HuH-7 (cell line): Measurements from ENCODE around the gene CYP1B1.
"Not testable (repeated sequence)": the region's sequence is repeated elsewhere in the genome, so short reads cannot be mapped to it uniquely, and the experiment has no call there.

Experiments used
- DNase-seq: peaks from one replicate; pipeline ENCODE4 v3.0.0; 2011; ENCODE audit warnings: low spot score

CYP1B1 gene

DNA sequence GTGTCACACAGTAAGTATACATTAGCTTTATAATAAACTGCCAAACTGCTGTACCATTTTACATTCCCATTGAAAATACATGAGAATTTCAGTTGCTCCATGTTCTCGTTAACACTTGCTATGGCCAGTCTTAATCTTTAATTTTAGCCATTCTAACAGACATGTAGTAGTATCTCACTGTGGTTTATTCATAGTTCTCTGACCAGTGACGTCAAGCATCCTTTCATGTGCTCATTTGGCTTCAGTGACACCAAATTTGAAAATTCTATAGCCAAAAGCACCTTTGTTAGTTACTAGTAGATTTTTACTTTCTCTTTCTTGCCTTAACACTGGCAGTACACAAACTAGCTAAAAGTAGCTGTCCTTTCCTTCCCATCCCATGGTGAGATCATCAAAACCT is 43.0 kb downstream of the CYP1B1 start:
- DNase-seq: no peak

DNA sequence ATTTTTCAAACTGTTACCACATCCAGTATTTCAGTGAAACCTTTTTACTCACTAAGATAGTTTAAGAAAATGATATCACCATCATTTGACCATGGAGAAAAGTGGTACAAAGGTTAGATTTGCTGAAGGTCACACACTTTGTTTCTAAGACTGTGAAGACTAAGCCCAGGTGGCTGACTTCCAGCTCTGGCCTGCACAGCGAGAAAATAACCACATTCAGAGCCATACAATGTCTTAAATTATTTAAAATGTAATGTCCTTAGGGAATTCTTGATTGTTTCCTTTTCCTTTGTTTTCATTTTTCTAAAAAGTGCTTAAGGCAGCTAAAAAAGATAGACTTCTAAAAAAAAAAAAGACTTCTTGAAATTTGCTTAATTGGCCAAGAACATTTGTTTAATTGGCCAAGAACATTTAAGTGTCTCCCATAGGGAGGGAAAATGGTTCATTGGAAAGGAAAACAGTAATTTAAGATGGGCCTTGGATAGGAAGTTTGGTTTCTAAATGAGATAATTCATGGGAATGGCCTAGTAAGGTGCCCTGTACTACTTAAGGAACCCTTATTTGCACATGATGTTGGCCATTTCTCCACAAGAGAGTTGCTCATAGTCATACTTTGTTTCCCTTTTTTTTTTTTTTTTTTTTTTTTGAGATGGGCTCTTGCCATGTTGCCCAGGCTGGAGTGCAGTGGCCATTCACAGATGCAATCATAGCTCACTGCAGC is 45.2 kb downstream of the CYP1B1 start:
- DNase-seq: no peak

DNA sequence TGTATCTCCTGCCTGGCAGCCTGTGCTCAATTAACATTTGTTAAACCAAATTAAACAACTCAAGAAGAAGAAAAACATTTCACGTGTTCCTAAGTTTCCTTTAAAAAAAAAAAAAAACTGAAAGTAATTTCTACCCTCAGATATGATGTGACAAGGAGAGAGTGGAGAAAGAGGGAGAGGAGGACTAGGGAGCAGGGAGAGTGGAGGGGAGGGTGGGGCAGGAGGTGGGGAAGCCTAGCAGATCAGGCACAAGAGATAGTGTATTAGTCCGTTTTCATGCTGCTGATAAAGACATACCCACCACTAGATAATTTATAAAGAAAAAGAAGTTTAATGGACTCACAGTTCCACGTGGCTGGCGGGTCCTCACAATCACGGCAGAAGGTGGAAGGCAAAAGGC is 46.4 kb downstream of the CYP1B1 start:
- DNase-seq: no peak

DNA sequence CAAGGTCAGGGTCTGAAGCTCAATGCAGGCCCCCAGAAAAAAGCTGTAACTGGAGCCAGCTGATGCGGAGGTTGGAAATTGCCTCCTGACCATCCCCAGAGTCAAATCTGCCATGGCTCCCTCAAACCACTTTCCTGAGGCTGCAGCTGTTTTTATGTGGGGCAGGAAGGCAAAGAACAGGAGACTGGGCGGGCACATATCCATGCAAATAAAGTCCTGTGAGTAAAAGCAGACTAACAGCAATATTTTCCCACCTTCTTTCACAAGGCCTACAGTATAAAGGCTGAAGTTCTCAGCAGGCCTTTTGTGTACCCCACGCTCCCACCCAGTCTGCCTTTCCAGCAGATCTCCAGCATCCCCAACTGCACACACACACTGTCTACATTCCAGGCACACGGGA is 47.1 kb downstream of the CYP1B1 start:
- no peak for DNase-seq

DNA sequence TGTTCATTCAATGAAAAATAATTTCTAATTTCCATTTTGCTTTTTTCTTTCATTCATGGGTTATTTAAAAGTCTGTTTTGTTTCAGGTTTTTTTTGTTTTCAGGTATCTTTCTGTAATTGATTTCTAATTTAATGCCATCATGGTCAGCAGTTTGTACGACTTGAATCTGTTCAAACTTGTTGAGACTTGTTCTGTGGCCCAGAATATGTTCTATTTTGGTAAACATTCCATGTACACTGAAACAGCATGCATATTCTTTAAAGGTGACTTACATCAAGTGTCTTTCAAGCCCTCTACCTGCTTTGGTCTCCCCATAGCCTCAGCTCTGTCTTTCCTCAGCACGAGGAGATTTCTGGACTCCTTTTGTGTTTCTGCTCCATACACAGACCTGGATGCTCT is 49.1 kb downstream of the CYP1B1 start:
- DNase-seq: no peak

DNA sequence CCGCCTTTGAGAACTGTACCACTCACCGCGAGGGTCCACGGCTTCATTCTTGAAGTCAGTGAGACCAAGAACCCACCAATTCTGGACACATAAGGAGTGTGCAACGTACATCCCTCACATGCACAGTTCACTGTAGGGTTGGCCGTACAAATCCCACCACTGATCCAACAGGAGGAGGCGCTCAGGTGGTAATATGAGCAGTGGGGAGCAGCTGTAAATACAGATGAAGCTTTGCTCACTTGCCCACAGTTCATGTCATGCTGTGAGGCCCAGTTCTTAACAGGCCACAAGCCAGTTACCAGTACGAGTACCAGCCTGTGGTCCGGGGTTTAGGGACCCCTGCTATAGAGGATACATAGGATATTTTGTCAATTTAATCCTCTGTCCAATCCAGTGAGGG is 54.4 kb downstream of the CYP1B1 start:
- no peak for DNase-seq

DNA sequence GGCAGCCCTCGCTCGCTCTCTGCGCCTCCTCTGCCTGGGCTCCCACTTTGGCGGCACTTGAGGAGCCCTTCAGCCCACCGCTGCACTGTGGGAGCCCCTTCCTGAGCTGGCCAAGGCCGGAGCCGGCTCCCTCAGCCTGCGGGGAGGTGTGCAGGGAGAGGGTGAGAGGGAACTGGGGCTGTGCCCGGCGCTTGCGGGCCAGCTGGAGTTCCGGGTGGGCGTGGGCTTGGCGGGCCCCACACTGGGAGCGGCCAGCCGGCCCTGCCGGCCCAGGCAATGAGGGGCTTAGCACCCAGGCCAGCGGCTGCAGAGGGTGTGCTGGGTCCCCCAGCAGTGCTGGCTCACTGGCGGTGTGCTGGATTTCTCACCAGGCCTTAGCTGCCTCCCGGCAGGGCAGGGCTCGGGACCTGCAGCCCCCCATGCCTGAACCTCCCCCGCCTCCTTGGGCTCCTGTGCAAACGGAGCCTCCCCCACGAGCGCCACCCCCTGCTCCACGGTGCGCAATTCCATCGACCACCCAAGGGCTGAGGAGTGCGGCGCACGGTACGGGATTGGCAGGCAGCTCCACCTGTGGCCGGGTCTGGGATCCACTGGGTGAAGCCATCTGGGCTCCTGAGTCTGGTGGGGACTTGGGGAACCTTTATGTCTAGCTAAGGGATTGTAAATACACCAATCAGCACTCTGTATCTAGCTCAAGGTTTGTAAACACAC is 55.4 kb downstream of the CYP1B1 start:
- not testable (repeated sequence) for DNase-seq

DNA sequence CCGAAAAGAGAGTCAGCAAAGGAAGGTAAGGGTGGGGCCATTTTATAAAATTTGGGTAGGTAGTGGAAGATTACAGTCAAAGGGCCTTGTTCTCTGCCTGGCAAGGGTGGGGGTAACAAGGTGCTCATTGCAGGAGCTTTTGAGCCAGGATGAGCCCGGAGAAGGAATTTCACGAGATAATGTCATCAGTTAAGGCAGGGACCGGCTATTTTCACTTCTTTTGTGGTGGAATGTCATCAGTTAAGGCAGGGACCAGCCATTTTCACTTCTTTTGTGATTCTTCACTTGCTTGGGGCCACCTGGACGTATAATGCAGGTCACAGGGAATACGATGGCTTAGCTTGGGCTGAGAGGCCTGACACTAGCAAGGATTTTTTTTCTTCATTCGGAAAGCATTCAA is 58.1 kb downstream of the CYP1B1 start:
- DNase-seq: no peak
